GM18867 (cell line): ENCODE data around the gene CHD6.

Experiments used
- ATAC-seq: cut with Tn5 transposase; IDR thresholded peaks from one replicate; pipeline ENCODE4 v1.9.1; 2021; ENCODE audit warnings: mild to moderate bottlenecking, moderate library complexity; ENCODE audit not compliant: unreplicated experiment

The CHD6 gene

GRCh38 chr20:41617902-41618806, at the start of gene CHD6:
Gene CHD6, minus strand, starts transcription at chr20:41618377. Its CDS starts 67,040 bp downstream, at chr20:41551337.
- peak; percentile 99 for ATAC-seq

- peak; percentile 82 for ATAC-seq
Measured at GRCh38 chr20:41664584-41664983, 46.4 kb upstream of the CHD6 start.

GRCh38 chr20:41657655-41658054, 39.5 kb upstream of the CHD6 start:
- no peak for ATAC-seq

- ATAC-seq: no peak
Measured at GRCh38 chr20:41655962-41656618, 37.9 kb upstream of the CHD6 start.

- no peak for ATAC-seq
Measured at GRCh38 chr20:41654884-41655283, 36.7 kb upstream of the CHD6 start.

- no peak for ATAC-seq
Measured at GRCh38 chr20:41654292-41654691, 36.1 kb upstream of the CHD6 start.

- ATAC-seq: no peak
Measured at GRCh38 chr20:41650231-41650948, 32.2 kb upstream of the CHD6 start.

- ATAC-seq: no peak
Measured at GRCh38 chr20:41649489-41649888, 31.3 kb upstream of the CHD6 start.

GRCh38 chr20:41645372-41645771, 27.2 kb upstream of the CHD6 start:
- no peak for ATAC-seq

- ATAC-seq: no peak
Measured at GRCh38 chr20:41643504-41643938, 25.3 kb upstream of the CHD6 start.

- ATAC-seq: no peak
Measured at GRCh38 chr20:41639630-41640029, 21.5 kb upstream of the CHD6 start.

GRCh38 chr20:41638456-41638855, 20.3 kb upstream of the CHD6 start:
- no peak for ATAC-seq

GRCh38 chr20:41635158-41635557, 17.0 kb upstream of the CHD6 start:
- no peak for ATAC-seq

- ATAC-seq: no peak
Measured at GRCh38 chr20:41632896-41633295, 14.7 kb upstream of the CHD6 start.

GRCh38 chr20:41631826-41632225, 13.6 kb upstream of the CHD6 start:
- no peak for ATAC-seq

- no peak for ATAC-seq
Measured at GRCh38 chr20:41630846-41631245, 12.7 kb upstream of the CHD6 start.

GRCh38 chr20:41627611-41628244, 9.6 kb upstream of the CHD6 start:
- ATAC-seq: no peak

GRCh38 chr20:41627001-41627495, 8.9 kb upstream of the CHD6 start:
- ATAC-seq: no peak

- ATAC-seq: no peak
Measured at GRCh38 chr20:41623625-41624375, 5.6 kb upstream of the CHD6 start.

GRCh38 chr20:41622584-41622983, 4.4 kb upstream of the CHD6 start:
- no peak for ATAC-seq
